DMS53 treated with DMSO at 0.1 percent for 48 hours (cell line): ENCODE measurements around the gene GNG2.

Experiments
- DNase-seq: peaks from one replicate; lab custom pipeline; 2025; ENCODE audit not compliant: unreplicated experiment; lab: John Stamatoyannopoulos, UW

The GNG2 gene

GRCh38 chr14:51938137-51938536 is 77.7 kb downstream of the GNG2 start:
- no peak for DNase-seq

DNA sequence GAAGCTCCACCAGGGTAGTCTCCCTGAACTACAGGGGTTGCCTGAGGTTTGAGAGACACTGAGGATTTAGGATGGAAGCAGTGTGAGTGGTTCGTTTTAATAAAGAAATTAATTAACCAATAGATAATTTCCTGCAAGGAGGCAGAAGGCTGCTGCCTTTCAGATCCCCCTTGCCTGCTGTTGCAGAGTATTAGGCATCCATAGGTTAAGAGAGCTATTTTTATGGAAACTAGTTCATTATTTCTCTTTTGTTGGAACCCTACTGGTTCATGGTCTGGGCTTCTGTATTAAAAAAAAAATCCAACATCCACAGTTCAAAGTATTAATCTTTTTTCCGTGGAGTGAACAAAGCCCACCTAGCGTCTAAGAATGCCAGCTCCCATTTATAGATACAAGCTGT is 78.4 kb downstream of the GNG2 start:
- DNase-seq = no peak

DNA sequence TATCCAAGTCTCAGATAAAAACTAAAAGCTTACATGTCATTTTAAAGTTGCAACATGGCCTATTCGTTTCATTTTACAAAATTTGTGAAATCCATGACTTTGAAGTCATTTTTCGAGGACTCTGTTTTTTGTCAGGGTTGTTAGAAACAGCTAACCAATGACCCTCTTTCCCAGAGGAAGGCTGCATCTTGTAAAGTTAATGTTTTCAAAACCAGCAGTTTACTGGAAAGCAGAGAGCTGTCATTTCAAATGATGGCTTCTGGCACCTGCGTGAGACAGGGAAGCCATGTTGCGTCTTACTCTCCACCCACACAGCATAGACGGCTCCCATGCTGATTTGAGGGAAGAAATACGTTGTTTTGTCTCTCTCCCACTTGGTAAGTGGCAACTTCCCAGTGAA is 78.8 kb downstream of the GNG2 start:
- no peak for DNase-seq

DNA sequence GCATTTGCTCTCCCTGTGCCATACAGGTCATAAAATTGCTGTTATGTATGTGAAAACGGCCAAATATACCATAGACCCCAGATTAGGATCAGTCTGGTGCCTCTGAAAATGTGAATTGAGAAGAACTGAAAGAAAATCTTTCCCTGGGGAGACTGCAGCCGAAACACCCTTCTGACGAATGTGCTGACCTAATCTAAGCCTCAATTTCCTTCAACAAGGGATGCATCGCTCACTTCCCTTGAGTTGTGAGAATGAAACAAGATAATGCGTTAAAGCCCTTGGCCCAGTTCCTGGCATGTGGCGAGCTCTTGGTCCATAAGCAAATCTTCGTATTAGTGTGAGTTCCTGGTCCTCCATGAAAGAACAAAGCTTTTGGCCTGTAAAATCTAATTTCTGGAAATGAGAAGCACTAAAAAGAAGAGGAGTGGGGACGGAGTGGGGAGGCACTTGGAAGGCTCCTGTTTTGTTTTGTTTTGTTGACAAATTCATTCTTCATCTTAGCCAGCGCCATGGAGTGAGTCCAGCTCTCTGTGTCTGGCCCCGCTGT is 79.4 kb downstream of the GNG2 start:
- no peak for DNase-seq

DNA sequence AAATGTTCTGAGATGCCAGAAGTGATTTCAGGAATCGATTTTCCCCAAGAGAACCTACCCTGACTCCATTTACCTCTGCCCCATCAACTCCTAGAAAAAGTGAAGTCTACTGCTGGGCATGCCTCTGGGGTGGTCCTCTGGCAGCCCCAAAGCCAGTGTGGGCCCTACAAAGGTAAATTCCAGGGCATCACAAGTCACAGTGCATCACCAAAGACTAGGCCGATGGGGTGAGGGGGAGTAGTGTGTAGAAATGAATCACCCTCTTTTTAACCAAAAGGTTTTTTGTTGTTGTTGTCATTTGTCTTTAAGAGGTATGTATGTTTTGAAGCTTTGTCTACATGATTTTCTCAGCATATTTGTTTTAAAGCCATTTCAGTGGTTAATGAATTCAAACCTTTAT is 82.6 kb downstream of the GNG2 start:
- DNase-seq = no peak

DNA sequence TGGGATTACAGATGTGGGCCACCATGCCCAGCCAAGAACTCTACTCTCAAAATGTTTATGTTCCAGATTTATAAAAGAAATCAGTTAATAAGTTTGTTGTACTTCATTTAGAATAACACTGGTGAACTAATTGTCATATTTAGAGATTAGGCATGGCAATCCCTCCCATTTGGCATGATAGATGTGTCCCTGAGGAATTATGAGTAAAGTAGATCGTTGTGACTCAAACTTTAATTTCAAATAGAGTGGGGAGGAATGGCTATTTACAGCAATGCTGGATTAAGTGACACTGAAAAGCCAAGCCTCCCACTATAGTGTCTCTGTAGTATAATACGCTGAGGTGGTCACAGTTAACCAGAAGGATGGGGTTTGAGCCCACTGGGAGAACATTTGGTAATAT is 89.6 kb downstream of the GNG2 start:
- DNase-seq = no peak

GRCh38 chr14:51951656-51952055 is 91.2 kb downstream of the GNG2 start:
- no peak for DNase-seq

DNA sequence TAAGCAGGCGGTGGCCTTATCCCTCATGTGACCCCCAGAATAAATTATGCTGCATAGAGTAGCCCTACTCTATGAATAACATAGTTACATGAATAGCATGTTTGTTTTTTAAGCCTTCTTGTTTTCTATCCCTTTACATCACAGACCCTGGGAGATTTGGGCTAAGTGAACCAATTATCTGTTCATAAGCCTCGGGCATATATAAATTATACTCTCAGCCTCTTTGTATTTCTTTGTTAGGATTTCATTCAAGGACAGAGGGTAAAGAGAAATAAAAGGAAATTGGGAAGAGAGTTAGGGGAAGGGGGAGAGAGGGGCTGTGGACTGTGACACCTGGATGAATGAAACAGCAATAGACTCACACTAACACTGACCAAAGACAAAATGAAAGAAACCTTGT is 93.6 kb downstream of the GNG2 start:
- no peak for DNase-seq

DNA sequence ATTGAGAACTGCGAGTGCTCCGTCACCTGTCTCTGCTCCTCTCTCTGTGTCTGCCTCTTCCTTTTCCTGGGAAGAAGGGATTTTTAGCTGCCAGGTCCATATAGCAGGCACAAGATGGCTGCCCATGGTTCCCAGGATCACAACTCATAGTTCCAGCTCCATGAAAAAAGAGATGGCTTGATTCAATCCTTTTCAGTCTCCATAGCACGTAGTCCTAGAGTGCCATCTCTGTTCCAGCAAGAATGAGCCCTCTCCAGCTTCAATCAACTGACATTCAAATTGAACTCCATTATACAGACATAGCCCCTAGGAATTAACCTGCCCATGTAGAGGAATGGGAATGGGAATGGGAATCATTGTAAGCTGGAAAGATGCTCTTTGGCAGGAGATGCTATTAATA is 94.2 kb downstream of the GNG2 start:
- no peak for DNase-seq

DNA sequence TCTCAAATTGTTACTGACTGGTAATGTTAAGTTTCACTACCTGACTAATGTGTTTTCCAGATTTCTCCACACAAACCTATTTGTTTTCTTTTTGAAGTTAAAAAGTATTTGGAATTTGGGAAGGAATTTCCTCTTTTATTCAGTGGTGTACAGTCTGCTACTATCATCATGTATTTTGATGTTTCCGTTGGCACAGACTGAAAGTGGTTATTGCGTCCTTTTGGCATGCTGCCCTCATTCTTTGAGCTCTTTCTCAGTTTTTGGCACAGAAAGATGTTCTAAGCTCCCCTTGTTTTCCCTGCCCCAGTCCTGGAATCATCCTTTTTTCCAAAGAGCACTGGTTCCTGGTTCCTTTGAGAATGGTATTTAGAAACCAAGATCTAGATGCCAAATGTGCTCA is 97.5 kb downstream of the GNG2 start:
- DNase-seq = no peak

GRCh38 chr14:51959928-51960327 is 99.5 kb downstream of the GNG2 start:
- no peak for DNase-seq

GRCh38 chr14:51960866-51961265 is 100.5 kb downstream of the GNG2 start:
- DNase-seq = no peak

GRCh38 chr14:51962711-51963110 is 102.3 kb downstream of the GNG2 start:
- DNase-seq = no peak

- DNase-seq = no peak
Observed at GRCh38 chr14:51963286-51963685, 102.9 kb downstream of the GNG2 start.

DNA sequence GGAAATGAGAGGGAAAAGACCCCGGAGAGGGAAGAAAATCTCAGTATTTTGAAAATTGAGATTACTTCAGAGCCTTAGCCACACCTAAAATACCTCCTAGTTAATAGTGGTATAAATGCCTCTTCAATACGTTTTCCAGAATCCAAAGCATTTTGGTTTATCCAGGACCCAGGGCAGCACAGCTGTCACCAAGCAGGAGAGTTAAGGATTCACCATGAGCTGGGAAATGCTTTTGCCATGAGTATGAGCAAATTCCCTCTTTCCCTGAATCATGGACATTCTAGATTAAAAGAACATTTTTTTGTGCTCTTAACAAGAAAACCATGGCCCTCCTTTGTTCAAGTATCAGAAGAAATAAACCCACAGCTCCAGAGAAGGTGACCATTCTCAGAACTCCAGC is 107.1 kb downstream of the GNG2 start:
- no peak for DNase-seq

- no peak for DNase-seq
Observed at GRCh38 chr14:51969852-51970540, 109.6 kb downstream of the GNG2 start.

DNA sequence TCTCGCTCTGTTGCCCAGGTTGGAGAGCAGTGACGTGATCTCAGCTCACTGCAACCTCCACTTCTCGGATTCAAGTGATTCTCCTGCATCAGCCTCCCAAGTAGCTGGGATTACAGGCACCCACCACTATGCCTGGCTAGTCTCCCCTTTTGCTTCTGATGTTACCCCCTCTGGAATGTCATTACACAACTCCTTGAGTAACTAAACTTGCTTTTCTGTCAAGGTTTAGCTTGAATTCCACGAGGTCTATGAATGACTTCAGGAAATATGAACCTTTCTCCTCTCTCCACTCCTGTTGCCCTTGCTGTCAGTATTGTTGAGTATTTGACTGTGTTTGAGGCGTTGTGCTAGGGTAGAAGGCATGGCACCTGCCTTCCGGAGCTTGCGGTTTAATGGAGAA is 112.2 kb downstream of the GNG2 start:
- DNase-seq = no peak

DNA sequence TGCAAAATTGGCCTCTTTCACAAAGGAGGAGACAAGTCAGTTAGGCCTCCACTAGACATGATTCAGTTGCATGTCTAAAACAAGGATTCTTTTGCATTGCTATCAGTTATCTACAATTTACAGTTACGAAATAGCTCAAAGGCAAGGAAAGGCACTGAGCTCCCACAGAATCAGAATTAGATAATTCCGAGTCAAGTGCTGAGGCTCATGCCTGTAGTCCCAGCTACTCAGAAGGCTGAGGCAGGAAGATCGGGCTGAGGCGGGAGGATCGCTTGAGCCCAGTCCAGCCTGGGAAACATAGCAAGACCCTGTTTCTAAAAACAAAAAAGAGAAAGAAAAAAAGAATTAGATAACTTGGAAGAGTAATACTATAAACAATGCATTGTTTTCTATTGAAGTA is 116.7 kb downstream of the GNG2 start:
- no peak for DNase-seq

DNA sequence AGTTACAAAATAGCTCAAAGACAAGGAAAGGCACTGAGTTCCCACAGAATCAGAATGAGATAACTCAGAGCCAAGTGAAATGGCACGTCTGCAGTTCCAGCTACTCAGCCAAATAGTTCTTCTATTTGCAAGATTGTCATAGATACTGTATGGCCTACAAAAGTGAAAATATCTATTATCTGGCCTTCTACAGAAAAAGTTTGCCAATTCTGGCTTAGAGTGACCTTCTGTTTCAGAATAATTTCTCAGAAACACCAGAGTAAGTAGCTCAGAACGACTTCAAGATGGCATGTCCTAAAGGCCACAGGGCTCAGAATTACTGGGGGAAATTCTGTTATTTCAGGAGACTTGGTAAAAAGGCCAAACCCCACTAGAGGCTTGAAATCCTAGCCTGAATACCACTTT is 118.3 kb downstream of the GNG2 start:
- no peak for DNase-seq

DNA sequence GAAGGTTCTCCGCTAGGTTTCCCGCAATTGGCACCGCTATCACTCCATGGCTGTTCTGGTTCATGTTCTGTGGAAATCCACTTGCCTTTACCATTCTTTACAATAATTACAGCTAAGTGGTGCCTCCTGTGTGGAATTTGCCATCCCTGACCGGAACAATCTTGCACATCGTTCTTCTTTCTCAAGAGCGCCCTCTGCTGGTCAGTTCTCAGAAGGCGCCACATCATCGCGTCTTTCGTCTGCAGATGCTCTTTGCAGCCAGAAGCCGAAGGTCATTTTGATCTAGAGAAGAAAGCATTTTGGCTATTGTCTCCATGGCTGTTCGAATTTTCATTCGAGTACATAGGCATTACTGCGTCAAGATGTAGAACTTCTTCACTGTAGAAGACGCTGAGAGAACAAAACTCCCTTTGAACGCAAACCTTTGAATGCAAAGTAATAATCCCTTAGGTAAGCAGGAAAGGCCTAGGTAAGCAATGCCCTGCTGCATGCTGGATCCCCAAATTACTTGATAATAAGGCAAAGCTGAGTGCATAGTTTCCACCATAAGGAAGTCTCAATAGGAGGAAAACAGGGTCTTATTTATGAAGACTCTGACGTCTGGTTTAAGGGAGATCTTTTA is 118.8 kb downstream of the GNG2 start:
- DNase-seq = peak; percentile 55

DNA sequence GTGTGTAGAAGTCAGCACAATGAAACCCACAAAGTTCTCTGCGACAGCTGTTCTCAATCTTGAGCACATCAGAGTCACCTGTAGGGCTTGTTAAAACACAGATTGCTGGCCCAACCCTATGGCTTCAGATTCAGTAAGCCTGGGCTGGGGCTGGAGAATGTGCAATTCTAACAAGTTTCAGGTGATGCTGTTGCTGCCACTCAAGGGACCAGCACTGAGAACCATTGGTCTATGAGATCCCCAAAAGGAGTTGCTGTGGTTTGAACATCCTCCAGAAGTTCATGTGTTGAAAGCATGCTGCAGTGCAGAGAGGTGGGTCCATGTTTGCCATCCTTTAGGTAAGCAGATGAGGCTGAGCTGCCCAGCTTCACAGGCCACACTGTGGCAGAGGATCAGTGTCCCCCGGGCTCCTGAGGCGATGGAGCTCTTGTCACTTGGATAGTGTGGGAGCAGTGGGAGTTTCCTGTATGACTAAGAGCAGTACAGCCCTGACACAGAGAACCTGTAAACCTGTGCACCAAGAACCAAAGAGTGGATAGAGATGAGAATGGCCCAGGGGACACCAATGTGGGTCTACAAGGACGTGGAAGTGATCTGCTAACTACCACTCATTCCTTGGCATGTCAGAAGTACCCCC is 120.9 kb downstream of the GNG2 start:
- DNase-seq = no peak

DNA sequence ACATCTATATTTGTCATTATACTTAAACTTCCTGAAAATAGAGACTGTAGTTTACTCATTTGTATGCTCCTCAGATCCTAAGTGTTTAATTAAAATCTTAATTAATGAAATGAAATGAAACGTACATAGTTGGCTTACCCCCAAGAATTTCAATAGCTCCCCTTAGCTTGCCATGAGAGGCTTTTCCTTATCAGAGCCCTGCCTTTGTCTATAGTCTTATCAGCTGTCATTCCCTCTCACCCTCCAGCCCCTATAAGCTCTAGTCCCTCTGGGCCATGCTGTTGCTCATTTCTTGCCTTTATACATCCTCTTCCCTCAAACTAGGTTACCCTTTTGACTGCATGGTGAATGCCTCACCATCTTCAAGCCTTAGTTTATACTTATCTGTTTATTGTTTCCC is 127.8 kb downstream of the GNG2 start:
- no peak for DNase-seq
